OCI-LY7 (cell line): Measurements from ENCODE around the gene AHCTF1. TPM values are rescaled to one million over a fixed set of nuclear protein-coding genes. Genes with fewer than 3 reads are reported as not detected.

ENCODE experiments used
- BruUV-seq: library from RNA; stranded (reverse); fragments of 400-500 nt; replicated peaks from 2 replicates; lab custom pipeline; 2021; lab: Mats Ljungman, UMichigan
- CTCF ChIA-PET: fragments of 300-600 bp; sonication (Branson Sonifier 250); formaldehyde crosslinking; loops from one replicate; lab custom pipeline; 2022; ENCODE audit warnings: antibody characterized with exemption; ENCODE audit not compliant: unreplicated experiment; lab: Charles Lee
- POLR2A ChIA-PET: fragments of 300-600 bp; sonication (Branson Sonifier 250); formaldehyde crosslinking; loops from one replicate; lab custom pipeline; 2022; ENCODE audit warnings: antibody characterized with exemption; lab: Charles Lee
- DNase-seq: peaks from one replicate; pipeline ENCODE4 v3.0.0-alpha.2; 2015; ENCODE audit warnings: low spot score
- H2AFZ ChIP-seq: fragments of 200-600 bp; sonication (generic), shearing (Covaris generic); 2 replicates; pipeline ENCODE4 v1.6.1; 2014; ENCODE audit warnings: mild to moderate bottlenecking, antibody characterized with exemption, low read length, moderate library complexity
- H3K27ac ChIP-seq: fragments of 200-600 bp; sonication (generic); 2 replicates; pipeline ENCODE4 v1.5.1; 2014; ENCODE audit warnings: mixed run types, low read depth, mild to moderate bottlenecking, moderate library complexity, low read length, inconsistent platforms; ENCODE audit not compliant: poor library complexity, severe bottlenecking
- H3K36me3 ChIP-seq: fragments of 200-600 bp; sonication (generic); 2 replicates; pipeline ENCODE4 v1.6.1; 2014; ENCODE audit warnings: mild to moderate bottlenecking, antibody characterized with exemption, low read length, moderate library complexity, mixed read lengths; ENCODE audit not compliant: insufficient read depth
- H3K4me1 ChIP-seq: fragments of 200-600 bp; sonication (generic); 2 replicates; pipeline ENCODE4 v1.5.1; 2014; ENCODE audit warnings: mild to moderate bottlenecking, low read length; ENCODE audit not compliant: insufficient read depth, poor library complexity, severe bottlenecking
- H3K4me2 ChIP-seq: fragments of 200-600 bp; sonication (generic); 2 replicates; pipeline ENCODE4 v1.6.1; 2014; ENCODE audit warnings: mild to moderate bottlenecking, low read length
- H3K4me3 ChIP-seq: fragments of 200-600 bp; sonication (generic); 2 replicates; pipeline ENCODE4 v1.5.1; 2014; ENCODE audit warnings: mild to moderate bottlenecking, low read depth, low read length; ENCODE audit not compliant: poor library complexity, severe bottlenecking
- H3K79me2 ChIP-seq: fragments of 200-600 bp; sonication (generic); 2 replicates; pipeline ENCODE4 v1.6.1; 2016; ENCODE audit warnings: low read depth, mild to moderate bottlenecking, low read length, moderate library complexity, mixed read lengths; ENCODE audit not compliant: insufficient read depth
- H3K9me2 ChIP-seq: fragments of 200-600 bp; sonication (generic); 2 replicates; pipeline ENCODE4 v1.6.1; 2016; ENCODE audit warnings: mild to moderate bottlenecking, low read length, mixed read lengths; ENCODE audit not compliant: insufficient read depth
- H3K9me3 ChIP-seq: fragments of 200-600 bp; sonication (generic); 2 replicates; pipeline ENCODE4 v1.6.1; 2014; ENCODE audit warnings: mild to moderate bottlenecking, mixed run types, low read length, mixed read lengths
- H4K20me1 ChIP-seq: fragments of 200-600 bp; sonication (generic); 2 replicates; pipeline ENCODE4 v1.6.1; 2014; ENCODE audit warnings: mild to moderate bottlenecking, antibody characterized with exemption, low read length, moderate library complexity, mixed read lengths; ENCODE audit not compliant: insufficient read depth
- EZH2phosphoT487 ChIP-seq: fragments of 200-600 bp; sonication (generic); IDR thresholded peaks from 2 replicates; pipeline ENCODE4 v1.6.1; 2018; ENCODE audit warnings: low read depth, borderline replicate concordance, mild to moderate bottlenecking, mixed run types, antibody characterized with exemption, low read length, moderate library complexity, mixed read lengths
- intact Hi-C: fragments of 100-400 bp; cut with micrococcal nuclease; formaldehyde crosslinking; loops from one replicate; pipeline ENCODE4 v1.10.0; 2022; ENCODE audit not compliant: unreplicated experiment
- small RNA-seq: library from RNA; depleted of rRNA; stranded (forward); fragments of <200 nt; gene quantifications from one replicate; pipeline ENCODE3, GENCODE V24; 2014
- total RNA-seq, 2 experiments: library from RNA; depleted of rRNA in 1 of 2; stranded (reverse); fragments of >200 nt in 1 of 2; shearing (Covaris generic) in 1 of 2; gene quantifications; 2 replicates each; pipeline ENCODE4 v1.2.3, GENCODE V29; 2014 to 2022
- TF ChIP-seq, protein P1 (sequence below): fragments of 200-600 bp; sonication (generic); conservative IDR thresholded peaks from 2 replicates; pipeline ENCODE4 v1.5.1; 2014; ENCODE audit warnings: mild to moderate bottlenecking, antibody characterized with exemption, low read length, moderate library complexity, mixed read lengths

Gene AHCTF1
- total RNA-seq, 2 experiments from 2014 or later, result 38.5 to 57.7 TPM

DNA sequence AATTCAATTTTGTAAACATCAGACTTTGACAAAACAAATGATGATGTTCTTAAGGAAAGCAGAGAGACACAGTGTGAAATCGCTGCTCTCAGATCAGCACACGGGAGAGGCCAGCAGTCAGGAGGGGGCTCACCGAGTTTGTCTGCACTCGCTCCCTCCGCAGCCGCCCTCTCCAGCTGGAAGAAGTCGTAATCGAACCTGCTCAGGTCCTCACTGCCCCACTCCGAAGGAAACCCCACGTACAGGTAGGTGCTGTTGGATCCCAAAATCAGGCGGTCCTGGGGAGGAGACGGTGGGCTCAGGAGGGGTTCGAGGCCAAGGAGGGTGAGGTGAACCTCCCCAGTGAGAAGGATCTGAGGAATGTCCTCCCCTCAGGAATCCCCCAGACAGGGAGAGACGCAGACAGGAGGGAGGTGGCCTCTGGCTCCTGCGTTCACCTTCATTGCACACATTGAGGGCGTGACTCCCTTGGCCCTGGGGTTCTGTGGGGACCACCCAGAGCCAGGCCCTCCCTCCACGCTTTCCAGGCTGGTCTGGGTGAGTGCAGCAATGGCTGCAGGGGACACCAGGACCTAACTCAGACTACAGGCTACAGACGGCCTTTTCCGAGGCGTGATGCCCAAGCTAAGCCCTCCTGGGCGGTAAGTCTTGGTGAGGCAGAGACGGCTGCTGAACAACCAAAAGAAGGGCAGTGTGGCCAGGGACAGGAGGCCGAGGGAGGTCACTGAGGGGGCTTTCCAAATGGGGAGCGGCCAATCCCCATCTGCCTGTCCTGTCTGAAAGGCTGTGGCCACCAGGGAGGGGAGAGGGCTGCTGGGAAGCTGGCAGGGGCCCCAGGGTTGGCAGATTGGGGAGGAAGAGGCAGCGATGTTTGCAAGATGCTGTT is 142.1 kb downstream of the AHCTF1 start:
- BruUV-seq, result no TSS peak
- H3K27ac ChIP-seq, result no peak overlapping the region
- no peak overlapping the region for H2AFZ ChIP-seq
- peaks cover 6% of the 10 kb centered on the region for H3K4me1 ChIP-seq
- H3K9me3 ChIP-seq, result no peaks in the 10 kb centered on the region
- H3K4me3 ChIP-seq, result no peak overlapping the region
- no peaks in the 10 kb centered on the region for H3K9me2 ChIP-seq
- intact Hi-C loops, result no loop called here
- no peak for DNase-seq
- H3K4me2 ChIP-seq, result no peak overlapping the region
- no peaks in the 10 kb centered on the region for H4K20me1 ChIP-seq
- H3K36me3 ChIP-seq, result no peaks in the 10 kb centered on the region
- TF ChIP-seq, protein P1, sequence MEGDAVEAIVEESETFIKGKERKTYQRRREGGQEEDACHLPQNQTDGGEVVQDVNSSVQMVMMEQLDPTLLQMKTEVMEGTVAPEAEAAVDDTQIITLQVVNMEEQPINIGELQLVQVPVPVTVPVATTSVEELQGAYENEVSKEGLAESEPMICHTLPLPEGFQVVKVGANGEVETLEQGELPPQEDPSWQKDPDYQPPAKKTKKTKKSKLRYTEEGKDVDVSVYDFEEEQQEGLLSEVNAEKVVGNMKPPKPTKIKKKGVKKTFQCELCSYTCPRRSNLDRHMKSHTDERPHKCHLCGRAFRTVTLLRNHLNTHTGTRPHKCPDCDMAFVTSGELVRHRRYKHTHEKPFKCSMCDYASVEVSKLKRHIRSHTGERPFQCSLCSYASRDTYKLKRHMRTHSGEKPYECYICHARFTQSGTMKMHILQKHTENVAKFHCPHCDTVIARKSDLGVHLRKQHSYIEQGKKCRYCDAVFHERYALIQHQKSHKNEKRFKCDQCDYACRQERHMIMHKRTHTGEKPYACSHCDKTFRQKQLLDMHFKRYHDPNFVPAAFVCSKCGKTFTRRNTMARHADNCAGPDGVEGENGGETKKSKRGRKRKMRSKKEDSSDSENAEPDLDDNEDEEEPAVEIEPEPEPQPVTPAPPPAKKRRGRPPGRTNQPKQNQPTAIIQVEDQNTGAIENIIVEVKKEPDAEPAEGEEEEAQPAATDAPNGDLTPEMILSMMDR, result no peak
- TF ChIP-seq EZH2phosphoT487, result no peak
- no peaks in the 10 kb centered on the region for H3K79me2 ChIP-seq
- ChIA-PET POLR2A (interaction anchor here (0.5 kb wide), 1 partner anchor 82 kb away, joined by 3 read pairs; no protein-coding TSS in a partner anchor), CTCF (no interaction called here)

Small RNAs within 50 kb of the gene (small RNA-seq; reads per million reads assigned to genes)
- not detected for gene AC113174.1
- not detected for gene RF00402

Other genes starting within 250 kb of the AHCTF1 start
- gene SCCPDH, start 207.5 kb downstream of the AHCTF1 start, total RNA-seq (2014; rRNA removed; shearing (Covaris generic)), result 1.8 and 1.9 TPM in 2 replicates
- gene SCCPDH, start 207.5 kb downstream of the AHCTF1 start, total RNA-seq (2022), result 12.1 and 12.2 TPM in 2 replicates
- 9.8 and 15.0 TPM in 2 replicates for gene ZNF695, start 76.1 kb upstream of the AHCTF1 start, total RNA-seq (2014; rRNA removed; shearing (Covaris generic))
- gene ZNF695, start 76.1 kb upstream of the AHCTF1 start, total RNA-seq (2022), result 13.7 and 14.2 TPM in 2 replicates
- 5.5 and 5.8 TPM in 2 replicates for gene ZNF670, start 146.9 kb upstream of the AHCTF1 start, total RNA-seq (2014; rRNA removed; shearing (Covaris generic))
- 8.0 and 8.6 TPM in 2 replicates for gene ZNF670, start 146.9 kb upstream of the AHCTF1 start, total RNA-seq (2022)
- gene ZNF669, start 172.4 kb upstream of the AHCTF1 start, total RNA-seq (2014; rRNA removed; shearing (Covaris generic)), result 16.9 and 17.4 TPM in 2 replicates
- 13.6 and 15.5 TPM in 2 replicates for gene ZNF669, start 172.4 kb upstream of the AHCTF1 start, total RNA-seq (2022)
- gene ZNF124, start 240.1 kb upstream of the AHCTF1 start, total RNA-seq (2014; rRNA removed; shearing (Covaris generic)), result 24.7 and 29.0 TPM in 2 replicates
- gene ZNF124, start 240.1 kb upstream of the AHCTF1 start, total RNA-seq (2022), result 32.9 and 33.3 TPM in 2 replicates